Measurements from ENCODE around the gene CCDC60.
"Not testable (repeated sequence)": the region's sequence is repeated elsewhere in the genome, so short reads cannot be mapped to it uniquely, and the experiment has no call there.

Gene CCDC60

GRCh38 chr12:119338593-119339363 is 4.2 kb downstream of the CCDC60 start:
- DNase-seq (ENCODE audit: low read depth, low spot score), result no peak

GRCh38 chr12:119340578-119340977 is 6.0 kb downstream of the CCDC60 start:
- DNase-seq (ENCODE audit: low read depth, low spot score), result no peak

GRCh38 chr12:119341020-119341419 is 6.5 kb downstream of the CCDC60 start:
- DNase-seq (ENCODE audit: low read depth, low spot score), result no peak

GRCh38 chr12:119341988-119342387 is 7.5 kb downstream of the CCDC60 start:
- no peak for DNase-seq (ENCODE audit: low read depth, low spot score)

- no peak for DNase-seq (ENCODE audit: low read depth, low spot score)
These were observed 8.6 kb downstream of the CCDC60 start for GRCh38 chr12:119343130-119343529.

- no peak for DNase-seq (ENCODE audit: low read depth, low spot score)
These were observed 19.6 kb downstream of the CCDC60 start for GRCh38 chr12:119354172-119354571.

GRCh38 chr12:119360366-119360765 is 25.8 kb downstream of the CCDC60 start:
- DNase-seq (ENCODE audit: low read depth, low spot score), result not testable (repeated sequence)

GRCh38 chr12:119363037-119363436 is 28.5 kb downstream of the CCDC60 start:
- DNase-seq (ENCODE audit: low read depth, low spot score), result no peak

GRCh38 chr12:119363490-119363889 is 29.0 kb downstream of the CCDC60 start:
- no peak for DNase-seq (ENCODE audit: low read depth, low spot score)

GRCh38 chr12:119365451-119365850 is 30.9 kb downstream of the CCDC60 start:
- no peak for DNase-seq (ENCODE audit: low read depth, low spot score)

GRCh38 chr12:119366007-119366406 is 31.5 kb downstream of the CCDC60 start:
- no peak for DNase-seq (ENCODE audit: low read depth, low spot score)

- DNase-seq (ENCODE audit: low read depth, low spot score), result no peak
These were observed 34.6 kb downstream of the CCDC60 start for GRCh38 chr12:119369161-119369560.

GRCh38 chr12:119369907-119370546 is 35.5 kb downstream of the CCDC60 start:
- DNase-seq (ENCODE audit: low read depth, low spot score), result no peak

- DNase-seq (ENCODE audit: low read depth, low spot score), result no peak
These were observed 38.0 kb downstream of the CCDC60 start for GRCh38 chr12:119372540-119372939.

- no peak for DNase-seq (ENCODE audit: low read depth, low spot score)
These were observed 38.5 kb downstream of the CCDC60 start for GRCh38 chr12:119373001-119373400.

- DNase-seq (ENCODE audit: low read depth, low spot score), result no peak
These were observed 39.1 kb downstream of the CCDC60 start for GRCh38 chr12:119373666-119374065.

GRCh38 chr12:119374635-119375034 is 40.1 kb downstream of the CCDC60 start:
- DNase-seq (ENCODE audit: low read depth, low spot score), result no peak

GRCh38 chr12:119375075-119375882 is 40.8 kb downstream of the CCDC60 start:
- DNase-seq (ENCODE audit: low read depth, low spot score), result no peak

GRCh38 chr12:119375883-119376190 is 41.3 kb downstream of the CCDC60 start:
- DNase-seq (ENCODE audit: low read depth, low spot score), result no peak

- no peak for DNase-seq (ENCODE audit: low read depth, low spot score)
These were observed 44.4 kb downstream of the CCDC60 start for GRCh38 chr12:119378903-119379302.

- DNase-seq (ENCODE audit: low read depth, low spot score), result no peak
These were observed 47.1 kb downstream of the CCDC60 start for GRCh38 chr12:119381471-119382235.

GRCh38 chr12:119383206-119383605 is 48.7 kb downstream of the CCDC60 start:
- DNase-seq (ENCODE audit: low read depth, low spot score), result no peak

Measured in smooth muscle cell of the brain vasculature (primary cell).